ENCODE measurements around the gene CNGB1. TPM values are rescaled to one million over a fixed set of nuclear protein-coding genes. Genes with fewer than 3 reads are reported as not detected.
A peak's percentile ranks its signal among the peaks of the same experiment; 100 is the strongest.

CNGB1 gene
- total RNA-seq, 1 experiment from 2014 or later: not detected

DNA sequence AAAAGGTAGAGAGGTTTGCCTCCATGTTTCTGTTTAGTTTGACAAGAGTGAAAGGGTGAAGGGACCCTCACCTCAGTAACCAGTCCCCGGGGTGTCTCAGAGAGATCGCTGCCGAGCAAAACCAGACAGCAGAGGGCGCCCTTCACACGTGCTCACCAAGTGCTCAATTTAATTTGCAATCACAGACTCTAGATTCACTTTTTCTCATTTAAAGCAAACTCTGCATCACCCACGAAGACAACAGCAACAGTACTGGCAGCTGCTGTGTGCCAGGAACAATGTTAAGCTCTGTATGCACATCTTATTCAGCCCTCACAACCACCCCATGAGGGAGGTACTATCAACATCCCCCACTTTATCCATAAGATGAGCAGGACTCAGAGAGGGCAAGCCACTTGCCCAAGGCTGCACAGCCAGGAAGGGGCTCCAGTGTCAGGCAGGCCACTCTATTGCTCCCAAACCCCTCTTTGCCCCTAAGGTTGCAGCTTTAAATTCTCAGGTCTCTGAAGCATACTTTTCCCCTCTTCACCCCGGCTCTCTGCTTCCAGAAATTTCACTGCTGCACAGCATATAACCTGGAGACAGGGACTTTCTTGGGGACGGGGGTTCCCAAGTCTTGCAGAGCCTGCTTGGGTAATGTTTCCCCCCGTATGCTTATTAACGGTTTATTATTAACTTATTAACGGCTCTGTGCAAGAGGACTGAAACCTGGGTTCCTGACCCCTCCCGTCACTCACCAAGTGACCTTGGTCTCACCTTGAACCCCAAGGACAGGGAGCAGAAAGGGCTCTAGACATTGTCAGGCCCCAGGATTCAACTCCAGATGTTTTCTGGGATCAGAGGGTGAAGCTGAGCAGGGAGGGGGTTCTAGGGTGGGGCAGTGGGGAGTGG is 70.9 kb downstream of the CNGB1 start:
- peak; percentile 59 for DNase-seq (ENCODE audit: low read depth, low spot score)
- Histone ChIP-seq H3K36me3 (ENCODE audit: control insufficient read depth in 1 of 2, insufficient read depth in 2 of 2, low read length in 2 of 2) (no peaks in the 10 kb centered on the region), H3K9ac (ENCODE audit: low read length) (no peak overlapping the region), H3K79me2 (ENCODE audit: insufficient read depth, low read length) (no peaks in the 10 kb centered on the region), H3K9me3 (ENCODE audit: control insufficient read depth in 1 of 2, insufficient read depth in 1 of 2, low read depth in 1 of 2, low read length in 2 of 2) (no peaks in the 10 kb centered on the region), H2AFZ (ENCODE audit: low read depth, low read length, poor library complexity, severe bottlenecking) (peak overlapping the region; percentile 64), H3K9me2 (ENCODE audit: insufficient read depth) (no peaks in the 10 kb centered on the region), H3K4me1 (ENCODE audit: control insufficient read depth in 1 of 2, insufficient read depth in 2 of 2, low read length in 2 of 2) (peaks cover 0 to 13% of the 10 kb centered on the region in 2 experiments; a peak in 2 of 4 replicates), H3K27me3 (ENCODE audit: insufficient read depth, low read length) (no peaks in the 10 kb centered on the region), H3K4me2 (ENCODE audit: low read length) (peak overlapping the region; percentile 4; the same call in 1 of the 2 replicates), H3K27ac (ENCODE audit: low read depth, low read length) (no peak overlapping the region), H4K20me1 (ENCODE audit: insufficient read depth) (no peaks in the 10 kb centered on the region), H3K4me3 (replicated peaks in 1 of 2; ENCODE audit: low read depth in 1 of 2, low read length in 2 of 2) (no peak overlapping the region)
- CTCF ChIA-PET: interaction anchor here (1.1 kb wide), 1 partner anchor 11 kb away, joined by 4 read pairs; no protein-coding TSS in a partner anchor
- no TSS peak for BruUV-seq (replicated peaks)
- RAD21 ChIA-PET (ENCODE audit: low non-redundant PET in 1 of 2, low total read pairs in 2 of 2, uncharacterized antibody in 2 of 2, unreplicated experiment in 2 of 2): interaction anchor here in 1 of 2 experiments (0.6 kb wide), 1 partner anchor 74 kb away, joined by 3 read pairs; no protein-coding TSS in a partner anchor
- intact Hi-C loops (cut with micrococcal nuclease): loop anchor here (1.0 to 10.0 kb wide), 3 partner anchors 101 to 145 kb away; partner anchors contain the start of gene USB1
- no peak for TF ChIP-seq ZFX (IDR thresholded peaks at IDR 0.05)
- peak; percentile 86 to 92 (median 88) for TF ChIP-seq CTCF (IDR thresholded peaks at IDR 0.05 in 2 of 3, conservative IDR thresholded peaks at IDR 0.05 in 1 of 3; ENCODE audit: borderline replicate concordance in 1 of 3, insufficient read depth in 1 of 3, low read depth in 2 of 3, low read length in 2 of 3)
- no peak for TF ChIP-seq CEBPB (IDR thresholded peaks at IDR 0.05; ENCODE audit: low read depth)
- TF ChIP-seq RAD21 (IDR thresholded peaks at IDR 0.05; ENCODE audit: low read depth): peak; percentile 91
- TF ChIP-seq MAX (IDR thresholded peaks at IDR 0.05): peak; percentile 16; the same call in 1 of the 2 replicates
- TF ChIP-seq CBX3 (IDR thresholded peaks at IDR 0.05; ENCODE audit: low read depth): no peak
- no peak for TF ChIP-seq EZH2phosphoT487 (IDR thresholded peaks at IDR 0.05; ENCODE audit: borderline replicate concordance)
- ATAC-seq: peak; percentile 85
- POLR2A ChIA-PET: no interaction called here

All from HCT116 (cell line).